Retina (tissue), 1 donor: ENCODE measurements around the gene MYH16.
"Not testable (repeated sequence)": the region's sequence is repeated elsewhere in the genome, so short reads cannot be mapped to it uniquely, and the experiment has no call there.

Experiments
- DNase-seq: peaks from one replicate; pipeline ENCODE4 v3.0.0-alpha.2; 2016

MYH16 gene

DNA sequence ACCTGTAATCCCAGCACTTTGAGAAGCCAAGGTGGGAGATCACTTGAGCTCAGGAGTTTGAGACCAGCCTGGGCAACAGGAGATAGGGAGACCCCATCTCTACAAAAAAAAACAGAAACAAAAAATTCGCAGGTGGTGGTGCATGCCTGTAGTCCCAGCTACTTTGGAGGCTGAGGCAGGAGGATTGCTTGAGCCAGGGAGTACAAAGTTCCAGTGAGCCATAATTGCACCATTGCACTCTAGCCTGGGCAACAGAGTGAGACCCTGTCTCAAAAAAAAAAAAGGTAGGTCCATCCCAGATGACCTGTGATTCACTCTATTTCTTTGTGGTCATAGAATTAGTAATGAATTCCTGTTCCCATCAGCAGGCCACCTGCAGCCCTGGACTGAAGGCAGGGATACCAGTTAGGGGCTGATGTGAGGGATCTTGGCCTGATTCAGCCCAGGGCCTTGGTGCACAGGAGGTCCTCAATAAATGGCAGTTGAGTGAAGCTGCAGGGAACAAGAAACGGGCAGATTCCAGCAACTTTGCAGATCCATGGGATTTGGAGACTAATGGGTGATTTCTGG, at the start of gene MYH16:
TSS of gene MYH16 (plus strand) at position 364 of the 570 bp plus-strand sequence.
- no peak for DNase-seq

DNA sequence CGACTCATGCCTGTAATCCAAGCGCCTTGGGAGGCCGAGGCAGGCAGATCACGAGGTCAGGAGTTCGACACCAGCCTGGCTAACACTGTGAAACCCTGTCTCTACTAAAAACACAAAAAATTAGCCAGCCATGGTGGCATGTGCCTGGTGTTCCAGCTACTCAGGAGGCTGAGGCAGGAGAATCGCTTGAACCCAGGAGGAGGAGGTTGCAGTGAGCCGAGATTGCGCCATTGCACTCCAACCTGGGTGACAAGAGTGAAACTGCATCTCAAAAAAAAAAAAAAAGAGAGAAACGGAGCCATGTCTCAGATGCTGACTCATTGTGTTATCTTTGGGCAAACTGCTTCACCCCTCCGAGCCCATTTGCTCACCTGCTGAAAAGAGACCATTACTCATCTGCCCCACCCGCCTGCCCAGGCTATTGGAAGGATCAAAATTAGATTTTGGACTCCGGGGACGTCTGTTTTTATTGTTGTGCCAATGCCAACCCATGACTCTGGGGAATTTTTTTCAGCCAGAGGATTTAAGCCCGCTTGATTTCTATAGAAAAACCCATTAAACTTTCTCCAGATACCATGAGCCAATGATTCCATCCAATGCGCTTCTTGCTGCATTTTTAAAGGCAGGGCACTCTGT, 48.3 kb upstream of the MYH16 start:
- DNase-seq, result not testable (repeated sequence)

DNA sequence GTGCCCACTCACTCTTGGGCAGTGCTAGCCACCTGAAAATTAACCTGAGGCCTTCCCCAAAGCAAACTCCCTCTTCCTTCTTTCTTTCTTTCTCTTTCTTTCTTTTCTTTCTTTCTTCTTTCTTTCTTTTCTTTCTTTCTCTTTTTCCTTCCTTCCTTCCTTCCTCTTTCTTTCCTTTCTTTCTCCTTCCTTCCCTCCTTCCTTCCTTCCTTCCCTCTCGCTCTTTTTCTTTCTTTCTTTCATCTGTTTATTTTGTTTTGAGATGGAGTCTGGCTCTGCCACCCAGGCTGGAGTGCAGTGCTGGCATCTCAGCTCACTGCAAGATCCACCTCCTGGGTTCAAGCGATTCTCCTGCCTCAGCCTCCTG, 47.8 kb upstream of the MYH16 start:
- DNase-seq, result no peak

DNA sequence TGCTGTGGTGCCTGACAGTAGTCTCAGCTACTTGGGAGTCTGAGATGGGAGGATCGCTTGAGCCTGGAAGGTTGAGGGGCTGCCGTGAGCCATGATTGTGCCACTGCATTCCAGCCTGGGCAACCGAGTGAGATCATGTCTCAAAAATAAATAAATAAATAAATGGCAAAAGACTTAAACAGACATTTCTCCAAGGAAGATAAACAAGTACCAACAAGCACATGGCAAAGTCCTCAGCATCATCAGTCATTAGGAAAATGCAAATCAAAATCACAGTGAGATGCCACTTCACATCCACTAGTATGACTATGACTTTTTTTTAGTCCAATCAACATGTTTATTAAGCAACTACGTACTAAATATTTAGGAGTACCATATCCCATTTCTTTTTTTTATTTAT, 43.4 kb upstream of the MYH16 start:
- no peak for DNase-seq

DNA sequence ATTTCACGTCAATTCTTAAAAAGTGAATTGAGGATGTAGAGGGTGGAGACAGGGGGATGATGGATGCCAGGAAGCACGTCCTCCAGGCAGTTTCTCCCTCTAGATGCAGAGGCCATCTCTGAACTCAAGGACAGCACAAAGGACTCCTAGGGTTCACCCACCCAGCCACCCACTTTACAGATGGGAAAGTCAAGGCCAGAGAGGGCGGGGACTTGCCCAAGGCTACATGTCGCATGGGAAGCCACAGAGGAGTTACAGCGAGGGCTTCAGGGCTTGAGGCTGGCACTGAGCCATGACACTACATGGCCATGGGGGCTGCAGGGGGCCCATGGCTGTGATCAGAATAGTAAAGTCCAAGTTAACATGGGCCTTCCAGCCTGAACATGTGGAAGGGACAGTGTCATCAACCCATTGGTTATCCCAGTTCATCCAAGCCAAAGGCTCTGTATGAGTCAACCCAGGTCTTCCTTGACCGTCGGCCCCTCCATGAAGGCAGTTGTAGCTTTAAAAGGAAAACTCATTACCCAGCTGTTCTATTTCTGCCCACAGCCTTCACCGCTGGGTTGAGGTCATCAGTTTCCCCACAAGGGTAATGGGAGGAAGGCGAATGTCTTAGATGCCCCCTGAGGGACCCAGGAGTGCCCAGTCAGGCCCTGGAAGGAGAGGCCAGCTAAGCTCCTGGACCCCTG, 40.4 kb upstream of the MYH16 start:
- DNase-seq, result no peak

DNA sequence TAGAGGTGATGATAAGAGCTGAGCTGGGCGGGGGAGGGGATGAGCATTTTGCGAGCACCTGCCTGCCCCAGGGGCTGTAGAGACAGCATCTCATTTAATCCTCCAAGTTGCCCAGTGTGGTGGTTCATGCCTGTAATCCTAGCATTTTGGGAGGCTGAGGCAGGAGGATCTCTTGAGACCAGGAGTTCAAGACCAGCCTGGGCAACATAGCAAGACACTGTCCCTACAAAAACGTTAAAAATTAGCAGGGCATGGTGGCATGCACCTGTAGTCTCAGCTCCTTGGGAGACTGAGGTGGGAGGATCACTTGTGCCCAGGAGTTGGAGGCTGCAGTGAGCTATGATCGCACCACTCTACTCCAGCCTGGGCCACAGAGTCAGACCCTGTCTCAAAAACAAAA, 39.7 kb upstream of the MYH16 start:
- DNase-seq, result not testable (repeated sequence)

DNA sequence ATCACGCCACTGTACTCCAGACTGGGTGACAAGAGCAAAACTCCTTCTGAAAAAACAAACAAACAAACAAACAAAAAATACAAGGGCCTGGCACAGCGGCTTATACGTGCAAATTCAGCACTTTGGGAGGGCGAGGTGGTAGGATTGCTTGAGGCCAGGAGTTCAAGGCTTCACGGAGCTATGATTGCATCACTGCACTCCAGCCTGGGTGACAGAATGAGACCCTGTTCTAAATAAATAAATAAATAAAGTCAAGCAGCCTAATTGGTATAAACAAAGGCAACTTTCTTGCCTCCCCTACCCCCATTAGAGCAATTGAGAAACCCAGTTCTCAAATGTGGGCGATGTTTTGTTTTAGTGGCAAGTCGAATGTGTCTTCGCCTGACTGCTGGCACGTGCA, 38.5 kb upstream of the MYH16 start:
- no peak for DNase-seq

DNA sequence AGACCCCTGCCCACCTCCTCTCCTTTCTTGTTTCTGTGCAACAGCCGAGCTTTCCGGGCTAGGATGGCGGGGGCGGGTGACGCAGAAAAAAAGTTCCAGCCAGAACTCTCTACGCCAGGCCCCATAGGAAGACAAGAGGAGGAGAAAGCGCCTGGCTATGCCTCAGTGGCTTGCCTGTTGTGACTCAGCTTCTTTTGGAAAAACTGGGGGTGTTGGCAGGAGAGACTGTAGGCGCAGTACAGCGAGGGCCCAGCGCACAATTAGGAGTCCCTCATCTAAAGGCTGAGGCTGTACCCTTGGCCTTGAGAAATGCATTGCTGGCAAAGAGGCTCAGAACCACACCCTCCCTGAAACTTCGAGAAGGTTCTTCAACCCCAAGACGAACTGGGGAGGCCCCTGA, 36.7 kb upstream of the MYH16 start:
- DNase-seq, result no peak

DNA sequence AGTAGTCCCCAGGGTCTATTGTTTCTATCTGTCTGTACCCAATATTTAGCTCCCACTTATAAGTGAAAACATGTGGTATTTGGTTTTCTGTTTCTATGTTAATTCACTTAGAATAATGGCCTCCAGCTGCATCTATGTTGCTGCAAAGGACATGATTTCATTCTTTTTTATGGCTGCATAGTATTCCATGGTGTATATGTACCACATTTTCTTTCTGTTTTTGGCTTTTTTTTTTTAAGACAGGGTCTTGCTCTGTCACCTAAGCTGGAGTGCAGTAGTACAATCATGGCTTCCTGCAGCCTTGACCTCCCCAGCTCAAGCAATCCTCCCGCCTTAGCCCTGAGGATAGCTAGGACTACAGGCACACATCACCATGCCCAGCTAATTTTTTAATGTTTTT, 34.8 kb upstream of the MYH16 start:
- not testable (repeated sequence) for DNase-seq

DNA sequence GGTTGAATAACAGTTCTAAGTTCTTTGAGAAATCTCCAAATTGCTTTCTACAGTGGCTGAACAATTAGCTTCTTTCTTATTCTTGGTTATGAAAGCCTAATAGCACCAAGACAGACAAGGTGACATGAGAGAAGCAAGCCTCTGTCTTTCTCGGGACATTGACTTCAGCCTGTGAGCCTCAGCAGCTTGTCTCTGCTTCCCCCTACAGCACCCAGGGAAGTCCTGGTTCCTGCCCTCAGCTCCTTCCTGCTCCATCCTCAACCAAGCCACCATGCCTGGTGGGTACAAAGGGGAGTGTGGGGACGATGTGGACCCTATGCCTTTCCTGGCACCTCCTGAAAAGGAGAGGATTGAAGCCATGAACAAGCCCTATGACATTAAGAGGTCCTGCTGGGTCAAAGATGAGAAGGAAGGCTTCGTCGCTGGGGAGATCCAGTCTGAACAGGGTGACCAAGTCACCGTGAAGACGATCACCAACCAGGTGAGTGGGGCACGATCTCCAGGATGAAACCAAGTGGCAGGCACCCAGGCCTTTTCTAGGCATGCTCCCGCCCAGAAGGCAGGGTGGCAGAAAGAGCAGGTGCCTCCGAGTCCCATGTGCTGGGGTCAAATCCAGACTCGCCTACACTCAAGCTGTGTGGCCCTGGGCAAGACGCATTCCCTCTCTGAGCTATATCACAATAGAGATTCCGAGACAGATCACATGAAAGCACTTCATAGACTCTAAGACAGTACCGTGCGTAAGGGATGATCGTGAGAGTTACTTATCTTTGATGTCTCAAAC, 33.9 kb upstream of the MYH16 start:
- no peak for DNase-seq

DNA sequence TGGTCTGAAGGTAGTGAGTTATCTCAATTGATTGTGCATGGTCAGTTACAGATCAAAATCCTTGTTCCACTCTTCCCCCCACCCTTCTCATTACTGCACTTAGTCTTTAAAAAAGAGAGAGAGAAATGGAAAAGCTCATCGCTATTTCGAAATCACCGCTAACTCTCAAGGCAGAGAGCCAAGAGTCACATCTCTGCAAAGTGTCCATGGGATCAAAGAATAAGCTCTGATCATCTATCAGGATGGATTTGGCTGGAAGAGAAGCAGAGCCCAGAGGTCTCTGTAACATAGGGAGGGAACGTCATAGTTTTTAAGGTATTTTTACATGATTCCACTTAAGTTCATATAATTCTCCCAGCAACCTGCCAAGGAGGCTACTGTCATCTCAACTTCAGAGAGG, 30.0 kb upstream of the MYH16 start:
- no peak for DNase-seq

DNA sequence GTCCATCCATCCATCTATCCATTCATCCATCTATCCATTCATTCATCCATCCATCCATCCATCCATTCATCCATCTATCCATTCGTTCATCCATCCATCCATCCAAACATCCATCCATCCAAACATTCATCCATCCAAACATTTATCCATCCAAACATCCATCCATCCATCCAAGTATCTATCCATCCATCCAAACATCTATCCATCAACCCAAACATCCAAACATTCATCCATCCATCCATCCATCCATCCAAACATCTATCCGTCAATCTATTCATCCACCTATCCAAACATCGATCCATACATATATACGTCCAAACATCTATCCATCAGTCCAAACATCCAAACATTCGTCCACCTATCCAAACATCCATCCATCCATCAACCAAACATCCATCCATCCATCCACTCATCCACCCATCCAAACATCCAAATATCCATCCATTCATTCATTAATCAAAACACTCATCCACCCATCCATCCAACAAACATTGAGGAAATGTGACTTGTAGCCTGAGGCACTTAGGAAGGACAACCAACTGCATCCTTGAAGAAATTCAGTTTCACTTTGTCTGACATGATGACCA, 28.8 kb upstream of the MYH16 start:
- no peak for DNase-seq

DNA sequence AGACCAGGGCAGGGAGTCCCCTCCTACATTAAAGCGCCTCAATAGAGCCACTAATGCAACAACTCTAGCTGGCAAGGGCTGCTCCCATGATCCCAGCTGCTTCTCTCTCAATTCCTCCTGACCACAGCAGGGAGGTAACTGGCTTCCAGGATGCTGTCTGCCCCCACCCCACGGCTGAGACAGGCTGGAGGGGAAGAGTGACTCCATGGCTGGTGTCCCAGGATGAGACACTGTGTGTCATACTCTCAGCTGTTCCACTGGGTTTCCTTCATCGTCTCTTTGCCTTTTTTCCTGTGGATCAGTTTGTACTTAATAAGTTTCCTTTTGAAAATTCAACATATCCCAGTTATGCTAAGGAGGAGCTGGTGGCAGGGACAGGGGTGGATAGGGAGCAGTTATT, 27.7 kb upstream of the MYH16 start:
- no peak for DNase-seq

DNA sequence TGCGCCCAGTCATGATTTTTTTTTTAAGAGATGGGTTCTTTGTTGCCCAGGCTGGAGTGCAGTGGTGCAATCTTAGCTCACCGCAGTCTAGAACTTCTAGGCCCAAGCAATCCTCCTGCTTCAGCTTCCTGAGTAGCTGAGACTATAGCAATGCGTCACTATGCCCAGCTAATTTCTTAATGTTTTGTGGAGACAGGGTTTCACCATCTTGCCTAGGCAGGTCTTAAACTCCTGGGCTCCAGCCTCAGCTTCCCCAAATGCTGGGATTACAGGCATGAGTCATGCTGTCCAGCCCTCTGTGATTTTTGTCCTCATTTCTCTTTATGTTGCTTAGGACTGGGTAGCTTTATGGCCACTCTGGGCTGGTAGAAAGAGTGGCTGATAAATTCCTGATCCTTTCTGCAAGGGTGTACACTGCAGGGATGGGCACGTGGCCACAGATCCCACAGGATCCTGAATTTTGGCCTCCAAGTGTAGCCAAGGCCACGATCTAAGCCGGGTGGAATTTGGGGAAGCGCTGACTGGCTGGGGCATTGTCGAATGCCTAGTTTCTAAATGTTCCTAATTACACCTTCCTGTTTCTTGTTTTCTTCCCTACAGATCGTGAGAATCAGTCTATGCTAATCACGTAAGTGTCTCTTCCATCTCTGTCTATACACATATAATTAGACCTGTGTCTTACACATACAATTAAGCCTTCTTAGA, 24.1 kb upstream of the MYH16 start:
- no peak for DNase-seq

DNA sequence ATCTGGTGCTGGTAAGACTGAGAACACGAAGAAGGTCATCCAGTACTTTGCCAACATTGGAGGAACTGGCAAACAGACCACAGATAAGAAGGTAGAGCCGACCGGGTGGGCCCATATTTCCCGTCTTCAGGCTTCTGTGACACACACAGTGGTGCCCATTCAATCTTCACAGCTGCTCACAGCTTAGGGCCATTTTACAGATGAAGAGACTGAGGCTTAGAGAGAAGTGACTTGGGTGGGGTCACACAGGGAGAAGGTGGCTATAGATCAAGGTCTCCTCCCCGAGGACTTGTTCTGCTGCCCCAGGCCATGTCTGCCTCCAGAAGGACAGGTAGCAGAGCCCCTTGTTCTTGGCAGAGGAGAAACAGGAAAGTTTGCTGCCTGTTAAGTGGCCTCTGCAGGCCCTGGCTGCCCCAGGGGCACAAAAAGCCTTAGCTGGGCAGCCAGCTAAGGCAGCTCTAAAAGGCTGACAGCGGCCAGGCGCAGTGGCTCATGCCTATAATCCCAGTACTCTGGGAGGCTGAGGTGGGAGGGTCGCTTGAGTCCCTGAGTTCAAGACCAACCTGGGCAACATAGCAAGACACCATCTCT, 22.6 kb upstream of the MYH16 start:
- DNase-seq, result no peak

DNA sequence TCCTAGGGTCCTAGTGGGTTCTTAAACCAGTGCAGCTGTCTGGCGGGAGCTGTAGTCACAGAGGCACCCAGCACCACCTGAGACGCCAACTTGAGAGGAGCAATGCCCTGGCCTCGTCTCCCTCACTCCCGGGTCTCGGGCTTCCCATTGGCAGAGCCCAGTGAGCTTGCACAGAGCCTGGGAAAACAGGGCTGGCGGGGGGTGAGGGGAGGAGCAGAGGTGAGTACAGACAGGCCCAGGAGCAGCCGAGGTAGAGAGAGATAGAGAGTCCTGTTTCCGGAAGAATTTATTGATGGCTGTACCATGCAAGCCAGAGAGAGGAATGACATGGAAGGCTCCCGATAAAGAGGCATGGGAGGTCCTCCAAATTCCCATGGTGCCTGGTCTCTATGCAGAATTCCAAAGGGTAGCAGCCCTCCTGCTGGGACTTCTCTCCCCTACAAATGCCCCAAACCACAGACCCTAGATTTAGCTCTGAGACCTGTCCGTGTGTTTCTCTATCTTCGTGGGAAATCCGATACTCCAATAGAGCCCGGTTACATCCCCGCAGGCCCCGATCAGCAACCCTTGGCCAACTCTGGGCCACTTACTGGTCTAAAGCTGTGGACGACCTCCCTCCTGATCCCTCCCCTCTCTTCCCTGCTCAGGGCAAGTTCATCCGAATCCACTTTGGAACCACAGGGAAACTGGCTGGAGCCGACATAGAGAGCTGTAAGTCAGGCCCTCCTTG, 20.3 kb upstream of the MYH16 start:
- DNase-seq, result no peak

DNA sequence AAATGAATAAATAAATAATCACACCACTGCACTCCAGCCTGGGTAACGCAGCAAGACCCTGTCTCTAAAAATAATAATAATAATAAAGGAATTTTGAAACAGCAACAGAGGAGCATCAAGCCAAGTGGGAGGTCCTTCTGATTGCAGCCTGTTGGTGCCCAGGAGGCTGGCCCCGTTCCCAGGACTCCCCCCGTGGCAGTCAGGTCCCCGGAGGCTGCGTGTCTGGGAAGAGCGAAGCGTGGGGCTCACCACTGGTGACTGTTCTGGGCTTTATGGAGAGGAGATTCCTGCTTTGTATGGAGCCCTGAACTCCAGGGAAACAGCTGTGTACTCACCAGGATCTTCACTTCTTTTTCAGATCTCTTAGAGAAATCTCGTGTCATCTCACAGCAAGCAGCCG, 19.3 kb upstream of the MYH16 start:
- no peak for DNase-seq

DNA sequence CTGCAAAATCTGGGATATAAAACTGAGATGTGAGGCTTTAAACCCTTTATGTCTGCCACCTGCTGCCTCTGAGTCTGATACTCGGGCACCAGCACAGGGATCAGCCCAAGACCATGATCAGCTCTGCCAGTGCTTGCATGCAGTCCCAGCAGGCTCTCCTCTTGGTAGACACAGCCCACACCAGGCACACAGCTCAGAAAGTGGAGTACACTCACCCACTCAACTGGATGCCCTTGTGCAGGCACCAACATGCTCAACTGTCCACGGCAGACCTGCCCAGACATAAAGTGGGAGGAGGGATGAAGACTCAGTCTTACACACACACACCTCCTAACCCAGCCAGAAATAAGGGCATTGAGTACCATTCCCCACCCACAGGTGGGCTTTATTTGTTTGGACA, 18.2 kb upstream of the MYH16 start:
- DNase-seq, result no peak

DNA sequence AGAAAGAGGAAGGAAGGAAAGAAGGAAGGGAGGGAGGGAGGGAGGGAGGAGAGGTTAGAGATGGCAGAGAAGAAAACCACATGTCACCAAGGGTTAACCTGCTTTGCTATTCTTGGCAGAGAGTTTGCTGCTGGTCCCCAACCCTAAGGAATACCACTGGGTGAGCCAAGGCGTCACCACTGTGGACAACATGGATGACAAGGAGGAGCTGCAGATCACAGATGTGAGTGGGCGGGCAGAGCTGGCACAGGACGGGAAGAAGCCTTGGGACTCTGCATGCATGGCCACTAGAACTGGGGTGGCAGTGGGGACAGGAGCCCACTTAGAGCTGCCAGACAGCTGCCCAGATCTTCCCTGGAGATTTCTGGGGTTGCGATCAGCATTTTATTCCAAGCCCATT, 17.2 kb upstream of the MYH16 start:
- DNase-seq, result no peak

DNA sequence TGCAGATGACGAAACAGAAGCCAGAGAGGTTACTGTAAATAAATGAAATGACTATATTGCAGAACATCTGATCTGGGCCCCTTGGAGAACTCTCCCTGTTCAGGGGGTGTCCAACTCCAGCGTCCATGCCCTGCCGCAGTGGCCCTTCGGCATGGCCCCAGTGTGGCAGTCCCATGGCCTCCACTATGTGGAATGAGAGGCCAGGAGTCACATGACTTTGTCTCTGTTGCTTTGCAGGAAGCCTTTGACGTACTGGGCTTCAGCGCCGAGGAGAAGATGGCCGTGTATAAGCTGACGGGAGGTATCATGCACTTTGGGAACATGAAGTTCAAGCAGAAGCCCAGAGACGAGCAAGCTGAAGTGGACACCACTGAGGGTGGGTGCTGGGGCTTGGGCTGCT, 15.6 kb upstream of the MYH16 start:
- DNase-seq, result no peak

DNA sequence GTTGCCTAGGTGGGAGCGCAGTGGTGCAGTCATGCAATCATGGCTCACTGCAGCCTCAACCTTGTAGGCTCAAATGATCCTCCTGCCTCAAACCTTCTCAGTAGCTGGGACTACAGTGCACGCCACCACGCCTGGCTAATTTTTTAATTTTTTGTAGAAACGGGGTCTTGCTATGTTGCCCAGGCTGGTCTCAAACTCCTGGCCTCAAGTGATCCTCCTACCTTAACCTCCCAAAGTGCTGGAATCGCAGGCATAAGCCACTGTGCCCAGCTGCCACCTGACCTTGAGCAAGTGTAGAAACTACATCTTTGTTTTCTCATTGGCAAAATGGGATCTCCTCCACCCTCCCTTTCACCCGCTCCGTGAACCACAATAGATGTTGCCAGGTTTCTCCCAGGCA, 15.0 kb upstream of the MYH16 start:
- no peak for DNase-seq

DNA sequence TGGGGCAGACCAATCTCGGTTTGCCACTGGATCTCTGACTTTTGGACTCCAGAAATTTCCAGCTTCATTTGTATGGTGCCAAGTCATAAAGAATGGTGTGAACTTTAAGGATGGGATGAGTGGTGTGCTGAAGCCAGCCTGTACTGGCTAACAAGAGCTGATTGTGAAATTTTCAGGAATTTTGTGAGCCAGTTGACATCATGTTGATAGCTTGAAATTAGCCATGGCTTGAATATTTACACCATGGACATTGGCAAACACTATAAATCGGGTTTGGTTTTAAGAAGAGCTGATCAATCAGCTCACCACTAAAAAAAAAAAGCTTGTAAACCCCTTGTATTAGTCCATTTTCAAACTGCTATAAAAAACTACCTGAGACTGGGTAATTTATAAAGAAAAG, 14.1 kb upstream of the MYH16 start:
- no peak for DNase-seq
